AG09319 (cell line): ENCODE measurements around the gene NOXA1.

Experiments used
- DNase-seq: peaks from one replicate; pipeline ENCODE4 v3.0.0-alpha.2; 2010; ENCODE audit warnings: low read depth; ENCODE audit errors: extremely low read depth
- CTCF ChIP-seq: IDR thresholded peaks from 2 replicates; pipeline ENCODE4 v1.5.1; 2011; ENCODE audit warnings: low read depth, mild to moderate bottlenecking, inconsistent platforms, low read length, moderate library complexity

NOXA1 gene

GRCh38 chr9:137431416-137431931, 8.3 kb downstream of the NOXA1 start:
- DNase-seq = no peak
- no peak for TF ChIP-seq CTCF

GRCh38 chr9:137432687-137433348, 9.6 kb downstream of the NOXA1 start:
- no peak for DNase-seq
- no peak for TF ChIP-seq CTCF

- DNase-seq = no peak
- no peak for TF ChIP-seq CTCF
Observed at GRCh38 chr9:137433349-137433915, 10.2 kb downstream of the NOXA1 start.

GRCh38 chr9:137433916-137434431, 10.8 kb downstream of the NOXA1 start:
- TF ChIP-seq CTCF = no peak

GRCh38 chr9:137434498-137435380, 11.5 kb downstream of the NOXA1 start:
- TF ChIP-seq CTCF = no peak
- DNase-seq = no peak

More at GRCh38 chr9:137433916-137434431, 10.8 kb downstream of the NOXA1 start:
- no peak for DNase-seq

GRCh38 chr9:137435381-137435891, 12.2 kb downstream of the NOXA1 start:
- no peak for DNase-seq
- no peak for TF ChIP-seq CTCF
